HG02588 (cell line): ENCODE results near the gene UBR4.

ENCODE experiments used
- ATAC-seq: cut with Tn5 transposase; IDR thresholded peaks from one replicate; pipeline ENCODE4 v1.9.1; 2021; ENCODE audit warnings: mild to moderate bottlenecking, moderate library complexity; ENCODE audit not compliant: unreplicated experiment

Gene UBR4

DNA sequence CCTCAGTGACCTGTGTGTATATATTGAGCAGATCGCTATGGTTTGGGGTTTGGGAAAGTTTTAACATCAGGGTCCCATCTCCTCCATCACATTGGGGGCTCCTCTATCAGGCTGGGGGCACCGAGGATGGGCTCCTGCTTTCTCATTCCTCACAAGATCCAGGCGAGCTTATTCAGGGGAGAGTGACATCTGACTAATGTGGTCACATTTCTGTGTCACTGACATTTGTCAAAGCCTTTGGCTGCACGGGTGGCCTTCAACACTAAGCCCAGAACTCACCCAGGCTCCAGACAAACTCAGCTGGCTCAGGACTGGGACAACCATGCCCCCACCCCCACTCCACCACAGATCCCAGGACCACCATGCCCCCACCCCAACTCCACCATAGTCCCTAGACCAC lies 150.3 kb downstream of the UBR4 start:
- no peak for ATAC-seq

DNA sequence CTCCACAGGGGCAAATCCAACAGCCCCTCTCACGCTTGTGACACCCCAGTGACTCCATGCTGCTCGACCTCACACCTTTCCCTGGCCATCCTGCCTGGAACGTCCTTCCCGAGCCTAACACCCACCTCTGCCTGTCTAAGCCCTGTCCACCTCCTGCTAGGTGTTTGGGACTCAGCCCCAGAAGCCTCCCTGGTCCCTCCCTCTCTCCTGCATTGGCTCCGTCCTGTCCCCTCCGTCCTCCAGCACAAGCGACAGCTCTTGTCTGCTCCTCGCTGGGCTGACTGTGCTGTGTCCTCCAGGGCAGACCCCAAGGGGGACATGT lies 151.6 kb downstream of the UBR4 start:
- ATAC-seq: no peak

DNA sequence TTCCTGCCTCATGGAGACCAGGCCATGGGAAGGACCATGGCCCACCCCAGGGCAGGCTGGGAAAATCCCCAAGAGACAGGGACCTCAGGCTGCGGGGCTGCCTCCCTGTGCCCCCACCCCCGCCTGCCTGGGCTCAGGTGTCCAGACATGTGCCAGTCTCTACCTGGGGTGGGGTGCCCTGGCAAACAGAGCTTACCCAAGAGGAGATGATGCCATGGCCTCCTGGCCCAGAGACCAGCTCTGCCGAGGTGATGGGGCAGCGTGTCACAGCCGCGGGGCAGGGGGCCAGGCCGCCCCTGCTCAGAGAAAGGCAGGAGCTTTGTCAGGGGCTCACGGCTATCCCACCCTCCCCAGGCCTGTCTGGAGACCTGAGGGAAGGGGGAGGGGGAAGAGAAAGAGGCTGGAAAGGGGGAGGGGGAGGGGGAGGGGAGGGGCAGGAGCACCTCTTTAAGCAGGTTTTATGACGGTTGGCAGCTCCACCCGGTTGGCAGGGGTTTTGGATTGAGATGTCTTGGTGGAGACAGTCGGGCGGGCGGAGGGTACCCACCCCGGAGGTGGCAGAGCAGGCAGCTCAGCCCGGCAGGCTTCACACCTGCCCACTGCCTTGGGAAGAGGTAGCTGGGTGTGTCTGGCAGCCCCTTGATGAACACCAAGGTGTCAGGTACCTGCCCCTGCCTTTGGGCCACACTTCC lies 152.1 kb downstream of the UBR4 start:
- ATAC-seq: no peak

DNA sequence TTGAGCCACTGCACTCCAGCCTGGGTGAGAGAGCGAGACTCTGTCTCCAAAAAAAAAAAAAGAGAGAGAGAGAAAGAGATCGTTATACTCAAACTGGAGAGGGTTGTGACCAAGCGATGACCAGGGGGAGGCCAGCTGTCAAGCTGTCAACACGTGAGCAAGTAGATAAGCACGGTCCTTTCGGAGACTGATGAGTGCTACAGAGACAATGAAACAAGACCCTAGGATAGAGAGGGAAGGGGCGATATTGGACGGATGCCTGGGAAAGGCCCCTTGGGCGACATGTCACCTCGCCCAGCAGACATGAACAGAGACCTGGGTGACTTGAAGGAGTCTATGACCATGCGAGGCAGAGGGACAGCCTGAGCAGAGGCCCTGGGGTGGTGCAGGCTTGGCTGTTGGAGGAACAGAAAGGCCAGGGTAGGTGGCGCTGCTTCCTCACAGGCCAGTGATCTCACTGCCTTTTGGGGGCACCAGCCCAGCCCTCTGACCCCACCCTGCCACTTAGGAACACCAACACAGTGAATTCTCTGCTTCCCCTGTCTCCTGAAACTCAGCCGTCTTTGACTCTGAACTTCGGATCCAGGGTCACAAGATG lies 152.8 kb downstream of the UBR4 start:
- no peak for ATAC-seq

DNA sequence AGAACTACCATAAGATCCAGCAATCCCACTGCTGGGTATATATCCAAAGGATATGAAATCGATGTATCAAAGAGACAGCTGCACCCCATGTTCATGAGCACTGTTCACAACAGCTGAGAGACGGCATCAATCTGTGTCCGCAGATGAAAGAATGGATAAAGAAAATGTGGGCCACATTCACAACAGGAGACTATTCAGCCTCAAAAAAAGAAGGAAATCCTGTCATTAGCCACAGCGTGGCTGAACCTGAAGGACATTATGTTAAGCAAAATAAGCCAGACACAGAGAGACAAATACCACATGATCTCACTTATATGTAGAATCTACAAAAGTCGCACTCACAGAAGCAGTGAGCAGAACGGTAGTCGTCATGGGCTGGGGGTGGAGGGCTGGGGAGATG lies 154.4 kb downstream of the UBR4 start:
- no peak for ATAC-seq

DNA sequence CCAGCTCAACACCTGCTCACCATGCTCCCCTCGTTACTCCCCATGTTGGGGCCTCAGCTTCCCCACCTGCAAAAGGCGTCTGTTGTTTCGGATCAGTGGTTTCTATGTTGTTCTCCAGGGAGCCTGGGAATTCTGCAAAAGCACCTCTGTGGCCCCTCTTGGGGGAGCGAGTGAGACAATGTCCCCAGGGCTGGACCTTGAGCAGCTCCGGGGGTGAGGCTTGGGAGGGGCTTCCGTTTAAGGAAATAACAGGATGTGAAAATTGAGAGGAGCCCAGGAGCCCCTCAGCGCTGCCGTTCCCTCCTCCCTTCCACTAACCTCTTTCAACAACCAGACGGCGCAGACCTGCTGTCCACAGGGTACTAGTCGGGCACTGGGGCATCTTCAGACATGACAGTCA lies 155.1 kb downstream of the UBR4 start:
- no peak for ATAC-seq

DNA sequence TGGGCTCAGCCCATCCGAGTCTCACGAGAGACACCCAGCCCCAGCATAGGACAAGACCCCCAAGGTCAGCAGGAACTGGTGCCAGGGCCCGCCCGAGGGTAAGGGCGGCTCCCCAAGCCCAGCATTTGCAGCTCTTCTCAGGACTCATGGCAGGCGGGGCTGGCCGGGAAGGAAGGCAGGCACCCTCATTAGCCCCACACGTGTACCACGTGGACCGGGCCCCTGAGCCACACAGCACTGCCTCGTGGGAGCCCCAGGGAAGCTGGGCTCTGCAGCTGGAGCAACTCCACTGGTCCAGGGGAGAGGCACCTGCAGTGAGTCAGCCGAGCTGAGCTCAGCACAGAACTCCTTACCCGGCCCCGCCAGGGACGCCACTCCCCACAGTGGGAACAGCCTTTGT lies 155.8 kb downstream of the UBR4 start:
- no peak for ATAC-seq

DNA sequence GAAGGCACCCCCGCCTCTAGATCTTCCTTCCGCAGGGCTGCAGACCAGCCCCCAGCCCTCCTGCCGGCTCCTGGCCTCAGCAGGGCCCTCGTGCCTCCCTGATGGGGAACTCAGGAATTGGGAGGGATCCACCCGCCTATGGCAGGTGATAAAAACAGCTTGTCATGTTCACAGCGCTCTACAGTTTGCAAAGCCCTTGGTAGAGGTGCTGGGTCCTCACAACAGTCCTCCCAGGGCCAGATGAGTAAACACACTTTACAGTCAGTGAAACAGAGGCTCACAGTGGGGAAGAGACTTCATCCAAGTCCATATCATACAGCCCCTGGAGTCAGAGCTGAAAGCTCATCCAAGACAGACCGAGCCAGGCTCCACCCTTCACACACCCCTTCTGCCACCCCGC lies 156.6 kb downstream of the UBR4 start:
- ATAC-seq: no peak

DNA sequence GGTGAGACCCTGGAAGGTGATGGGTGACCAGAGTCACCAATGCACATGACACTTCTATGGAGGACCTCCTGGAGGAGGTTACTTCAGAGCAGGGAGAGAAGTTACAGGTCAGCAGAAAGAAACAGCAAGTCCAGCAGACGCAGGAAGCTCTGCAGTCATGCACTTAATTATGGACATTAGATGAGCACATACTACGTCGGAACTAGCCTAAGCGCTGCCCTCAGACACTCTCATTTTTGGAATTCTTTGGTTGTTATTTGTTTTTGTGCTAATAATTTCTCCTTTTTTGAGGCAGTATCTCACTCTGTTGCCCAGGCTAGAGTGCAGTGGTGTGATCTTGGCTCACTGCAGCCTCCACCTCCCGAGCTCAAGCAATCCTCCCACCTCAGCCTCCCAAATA lies 160.3 kb downstream of the UBR4 start:
- ATAC-seq: no peak

DNA sequence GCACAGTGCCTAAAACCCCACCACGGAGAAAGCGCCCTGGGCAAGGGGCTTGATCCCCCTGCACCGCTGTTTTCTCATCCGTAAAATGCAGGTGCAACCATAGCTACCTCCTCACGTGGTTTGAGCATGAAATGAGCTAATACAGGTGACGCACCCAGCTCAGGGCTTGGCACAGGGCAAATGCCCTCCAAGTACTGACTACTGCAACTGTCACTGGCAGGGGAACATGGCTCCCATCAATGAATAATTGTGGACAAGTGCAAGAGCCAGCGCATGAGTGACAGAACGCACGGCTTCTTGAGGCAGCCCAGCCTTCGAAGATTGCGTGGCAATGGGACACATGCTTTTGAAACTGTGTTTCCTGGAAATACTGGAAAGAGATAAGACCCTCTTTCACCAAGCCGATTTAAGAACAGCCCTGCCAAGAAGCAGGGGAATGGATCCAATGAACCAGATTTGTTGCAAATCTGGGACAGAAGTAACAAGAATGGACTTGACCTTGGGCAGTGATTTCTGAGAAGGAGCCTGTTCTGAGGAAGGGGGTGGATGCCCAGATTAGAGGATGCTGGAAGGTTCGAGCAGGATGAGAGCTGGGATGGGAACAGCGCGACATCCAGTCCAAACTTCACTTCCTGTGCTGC lies 160.8 kb downstream of the UBR4 start:
- no peak for ATAC-seq

DNA sequence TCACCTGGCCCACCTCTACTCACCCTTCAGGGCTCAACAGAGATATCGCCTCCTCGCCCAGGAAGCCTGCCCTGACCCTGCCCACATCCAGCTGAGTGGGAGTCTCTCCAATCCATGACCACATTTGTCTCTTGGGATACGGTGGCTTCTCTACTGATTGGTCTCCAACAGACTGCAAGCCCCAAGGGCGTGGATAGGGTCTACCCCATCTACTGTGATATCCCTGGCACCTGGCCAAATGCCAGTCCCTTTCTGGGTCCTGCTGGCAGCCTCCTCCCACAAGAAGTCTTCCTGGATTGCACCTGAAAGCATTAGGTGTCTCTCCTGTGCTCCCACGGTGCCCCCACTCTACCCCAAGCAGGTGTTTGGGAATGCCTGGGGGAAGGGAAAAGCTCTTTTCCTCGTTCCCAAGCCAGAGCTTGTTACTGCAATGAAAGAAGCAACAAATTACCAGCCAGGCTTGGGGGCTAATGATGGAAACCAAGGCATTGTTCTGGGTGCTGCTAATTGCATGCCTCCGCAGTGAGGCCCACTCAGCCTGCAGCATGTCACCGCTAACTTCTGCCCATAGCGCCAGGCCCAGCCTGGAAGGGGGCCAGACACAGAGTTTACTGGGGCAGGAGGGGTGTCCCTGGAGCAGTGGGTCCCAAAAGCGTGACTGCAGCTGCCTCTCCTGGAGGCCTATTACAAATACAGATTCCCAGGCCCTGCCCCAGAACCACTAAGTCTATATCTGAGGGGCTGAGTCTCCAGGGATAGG lies 162.9 kb downstream of the UBR4 start:
- ATAC-seq: no peak

DNA sequence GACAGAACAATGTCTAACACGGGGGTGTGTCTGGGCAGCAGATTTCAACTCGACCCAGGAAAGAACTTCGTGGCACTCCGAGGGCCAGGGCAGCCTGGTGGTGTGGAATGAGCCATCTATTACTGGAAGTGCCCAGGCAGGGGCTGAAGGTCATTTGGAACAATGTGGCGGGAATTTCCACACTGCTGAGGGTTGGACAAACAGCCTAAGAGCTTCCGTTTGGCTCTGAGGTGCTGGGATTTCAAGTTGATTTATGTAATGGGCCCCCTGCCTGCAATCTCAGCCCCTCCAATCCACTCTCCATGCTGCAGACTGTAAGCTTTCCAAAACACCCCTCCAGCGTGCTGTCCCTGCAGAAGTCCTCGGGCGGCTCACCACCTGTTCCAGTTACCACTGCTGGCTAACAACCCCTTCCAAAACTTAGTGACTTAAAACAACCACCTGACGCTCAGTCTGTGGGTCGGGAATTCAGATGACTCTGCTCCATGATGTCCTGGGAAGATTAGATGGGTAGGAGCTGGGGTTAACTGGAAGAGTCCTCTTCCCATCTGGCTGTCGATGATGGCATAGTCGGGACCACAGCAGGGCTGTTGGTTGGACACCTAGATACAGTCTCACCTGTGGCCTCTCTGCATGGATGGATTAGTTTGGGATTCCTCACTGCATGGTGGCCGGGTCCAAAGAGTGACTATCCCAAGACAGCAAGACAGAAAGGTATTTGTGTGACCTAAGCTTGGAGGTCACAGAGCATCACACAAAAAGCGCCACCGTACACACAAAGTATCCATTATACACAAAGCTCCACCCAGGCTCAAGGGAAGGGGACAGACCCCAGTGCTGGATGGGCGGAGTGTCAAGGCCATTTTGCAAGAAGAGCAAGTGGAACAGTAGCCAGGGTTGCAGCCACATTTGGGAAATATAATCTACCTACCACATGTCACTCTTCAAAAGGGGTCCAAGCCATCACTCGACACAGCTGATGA lies 163.9 kb downstream of the UBR4 start:
- ATAC-seq: no peak

DNA sequence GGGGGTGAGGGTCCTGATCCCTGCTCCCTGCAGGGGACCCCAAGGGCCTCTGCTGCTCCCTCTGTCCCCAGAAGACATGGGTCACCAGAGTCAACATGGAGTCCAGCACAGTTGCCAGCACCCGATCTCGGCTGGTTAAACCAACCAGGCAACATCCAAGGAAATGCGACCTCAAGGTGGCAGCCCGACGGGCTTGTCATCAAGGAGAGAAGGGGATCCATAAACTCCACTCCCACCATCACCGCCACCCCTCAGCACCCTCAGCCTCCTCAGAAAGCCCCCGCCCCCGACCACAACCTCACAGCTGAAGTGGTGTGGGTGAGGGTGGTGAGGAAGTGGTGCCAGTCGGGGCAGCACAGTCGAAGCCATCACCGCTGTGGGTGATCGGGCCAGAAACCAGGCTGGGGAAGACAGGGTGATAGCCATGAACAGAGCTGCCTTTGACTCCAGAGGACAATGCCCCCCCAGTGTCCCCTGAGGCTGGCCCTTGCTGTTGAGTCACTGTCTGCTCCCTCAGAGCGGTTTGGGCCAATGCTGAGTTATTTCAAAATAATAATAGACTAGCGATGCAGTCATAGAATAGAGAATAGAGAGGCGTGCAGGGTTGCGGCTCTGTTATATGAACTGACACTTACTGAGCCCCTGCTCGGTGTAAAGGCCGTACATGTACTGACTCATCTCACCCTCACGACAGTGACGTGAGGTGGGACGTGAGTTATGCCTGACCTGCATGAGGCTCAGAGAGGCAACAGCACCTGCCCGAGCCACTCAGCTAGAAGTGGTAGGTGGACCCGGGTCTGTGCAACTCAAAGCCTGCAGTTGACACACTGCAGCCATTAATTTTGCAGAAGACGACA lies 164.9 kb downstream of the UBR4 start:
- no peak for ATAC-seq

DNA sequence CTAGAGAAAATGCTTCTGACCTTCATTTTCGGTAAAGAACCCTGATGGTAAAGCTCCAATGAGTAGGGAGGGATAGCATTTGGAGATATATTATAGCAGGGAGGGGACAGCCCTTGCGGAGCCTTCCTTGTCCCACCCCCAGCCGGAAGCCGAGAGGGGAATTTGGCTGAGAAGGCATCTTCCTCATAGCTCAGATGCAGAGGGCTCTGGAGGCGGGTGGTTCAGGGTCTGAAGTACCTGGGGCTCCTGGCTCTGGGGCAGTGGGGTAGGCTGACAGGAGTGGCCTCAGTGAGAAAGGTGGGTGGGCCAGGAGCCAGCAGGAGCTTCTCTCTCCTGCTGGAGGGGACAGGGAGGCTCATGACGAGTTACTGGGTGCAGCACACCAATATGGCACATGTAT lies 165.6 kb downstream of the UBR4 start:
- no peak for ATAC-seq

DNA sequence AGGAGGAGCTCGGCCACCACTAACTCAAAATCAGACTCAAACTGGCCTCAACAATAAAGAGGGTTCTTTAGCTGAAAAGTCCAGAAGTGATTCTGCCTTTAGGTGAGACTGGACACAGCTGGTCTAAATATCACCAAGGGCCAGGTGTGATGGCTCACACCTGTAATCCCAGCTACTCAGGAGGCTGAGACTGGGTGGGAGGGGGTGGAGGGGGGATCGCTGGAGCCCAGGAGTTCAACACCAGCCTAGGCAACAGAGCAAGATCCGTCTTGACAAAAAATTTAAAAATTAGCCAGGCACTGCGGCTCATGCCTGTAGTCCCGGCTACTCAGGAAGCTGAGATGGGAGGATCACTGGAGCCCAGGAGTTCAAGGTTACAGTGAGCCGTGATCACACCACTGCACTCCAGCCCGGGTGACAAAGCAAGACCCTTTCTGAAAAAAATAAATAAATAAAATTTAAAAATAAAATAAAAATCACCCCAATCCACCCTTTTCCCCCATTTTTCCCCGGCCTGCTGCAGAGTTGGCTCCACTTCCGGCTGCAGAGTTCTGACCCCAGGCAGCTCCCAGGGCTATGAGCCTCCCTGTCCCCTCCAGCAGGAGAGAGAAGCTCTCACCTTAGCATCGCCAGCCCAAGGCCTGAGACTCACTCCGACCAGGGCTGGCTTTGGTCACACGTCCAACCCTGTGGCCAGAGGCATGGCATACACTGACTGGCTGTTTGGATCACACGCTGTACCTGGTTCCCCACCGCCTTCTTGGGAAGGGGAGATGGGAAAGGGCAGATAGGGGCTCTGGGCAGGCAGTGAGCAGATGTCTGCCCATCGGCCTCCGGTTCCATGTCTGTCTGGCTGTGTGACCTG lies 166.3 kb downstream of the UBR4 start:
- no peak for ATAC-seq

DNA sequence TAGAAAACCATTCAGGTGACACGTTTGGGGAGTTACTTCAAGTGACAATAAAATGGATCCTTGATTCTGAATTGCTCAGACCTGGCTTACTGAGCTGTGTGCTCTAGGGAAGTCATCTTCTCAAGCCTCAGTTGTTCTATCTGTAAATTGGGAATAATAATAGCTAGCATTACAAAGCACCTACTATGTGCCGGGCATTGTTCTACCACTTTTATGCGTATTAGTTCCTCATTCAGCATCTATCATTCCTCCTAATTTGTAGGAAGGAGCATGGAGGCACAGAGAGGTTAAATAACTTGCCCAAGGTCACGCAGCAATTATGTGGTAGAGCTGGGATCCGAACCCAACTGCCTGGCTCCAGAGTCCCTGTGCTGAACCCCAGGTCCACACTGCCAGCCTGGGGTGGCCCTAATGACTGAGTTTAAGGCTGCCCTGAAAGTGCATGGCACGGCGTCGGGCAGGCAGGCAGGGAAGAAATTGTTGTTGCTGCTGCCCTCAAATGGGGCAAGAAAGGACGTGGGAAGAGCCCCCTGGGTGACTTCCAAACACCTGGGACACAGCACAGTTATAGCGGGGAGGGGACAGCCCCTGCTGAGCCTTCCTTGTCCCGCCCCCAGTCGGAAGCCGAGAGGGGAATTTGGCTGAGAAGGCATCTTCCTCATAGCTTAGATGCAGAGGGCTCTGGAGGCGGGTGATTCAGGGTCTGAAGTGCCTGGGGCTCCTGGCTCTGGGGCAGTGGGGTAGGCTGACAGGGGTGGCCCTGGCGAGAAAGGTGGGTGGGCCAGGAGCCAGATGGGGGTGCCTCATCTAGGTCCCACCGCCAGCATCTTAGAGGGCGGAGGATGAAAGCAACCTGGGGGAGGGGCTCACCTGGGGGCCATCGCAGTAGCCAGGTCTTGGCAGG lies 167.1 kb downstream of the UBR4 start:
- ATAC-seq: no peak

DNA sequence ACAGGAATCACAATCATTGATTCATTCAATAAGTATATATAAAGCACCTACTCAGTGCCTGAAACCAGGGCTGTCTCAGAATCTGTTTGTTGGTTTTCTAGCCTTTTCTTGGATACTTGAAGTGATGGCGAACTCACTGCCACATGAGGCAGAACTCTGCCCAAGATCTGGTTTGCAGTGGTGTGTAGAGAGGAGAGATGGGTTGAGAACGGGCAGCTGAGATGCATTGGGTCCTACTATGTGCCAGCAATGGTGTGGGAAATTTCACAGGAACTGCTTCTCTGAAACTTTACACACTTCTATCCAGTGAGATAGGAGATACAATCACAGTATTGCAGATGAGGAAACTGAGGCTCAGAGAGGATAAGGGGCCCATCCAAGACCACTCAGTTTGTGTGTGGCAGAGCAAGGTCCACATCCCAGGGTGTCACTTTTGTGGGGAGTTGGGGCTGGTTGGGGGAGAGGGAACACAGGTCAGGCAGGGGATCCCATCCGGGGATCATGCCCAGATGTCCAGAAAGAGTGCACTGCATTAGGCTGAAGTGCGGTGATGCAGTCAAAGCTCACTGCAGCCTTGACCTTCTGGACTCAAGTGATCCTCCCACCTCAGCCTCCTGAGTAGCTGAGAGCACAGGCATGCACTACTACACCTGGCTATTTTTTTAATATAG lies 169.9 kb downstream of the UBR4 start:
- ATAC-seq: no peak
